Neural progenitor cell (in vitro differentiated cells): Measurements from ENCODE around the gene EFNA3.

ENCODE experiments used
- EZH2 ChIP-seq: fragments of 200-600 bp; sonication (generic); IDR thresholded peaks from 2 replicates; pipeline ENCODE4 v1.6.1; 2017; ENCODE audit warnings: antibody characterized with exemption, mild to moderate bottlenecking, moderate library complexity
- EZH2phosphoT487 ChIP-seq: fragments of 200-600 bp; sonication (generic); IDR thresholded peaks from 2 replicates; pipeline ENCODE4 v1.6.1; 2017; ENCODE audit warnings: antibody characterized with exemption
- TF ChIP-seq, protein P1 (sequence below): fragments of 200-600 bp; sonication (generic); IDR thresholded peaks from 2 replicates; pipeline ENCODE4 v1.5.1; 2017; ENCODE audit warnings: antibody characterized with exemption, mild to moderate bottlenecking

GRCh38 chr1:155068599-155068998 is 10.0 kb upstream of the EFNA3 start:
- TF ChIP-seq, protein P1, sequence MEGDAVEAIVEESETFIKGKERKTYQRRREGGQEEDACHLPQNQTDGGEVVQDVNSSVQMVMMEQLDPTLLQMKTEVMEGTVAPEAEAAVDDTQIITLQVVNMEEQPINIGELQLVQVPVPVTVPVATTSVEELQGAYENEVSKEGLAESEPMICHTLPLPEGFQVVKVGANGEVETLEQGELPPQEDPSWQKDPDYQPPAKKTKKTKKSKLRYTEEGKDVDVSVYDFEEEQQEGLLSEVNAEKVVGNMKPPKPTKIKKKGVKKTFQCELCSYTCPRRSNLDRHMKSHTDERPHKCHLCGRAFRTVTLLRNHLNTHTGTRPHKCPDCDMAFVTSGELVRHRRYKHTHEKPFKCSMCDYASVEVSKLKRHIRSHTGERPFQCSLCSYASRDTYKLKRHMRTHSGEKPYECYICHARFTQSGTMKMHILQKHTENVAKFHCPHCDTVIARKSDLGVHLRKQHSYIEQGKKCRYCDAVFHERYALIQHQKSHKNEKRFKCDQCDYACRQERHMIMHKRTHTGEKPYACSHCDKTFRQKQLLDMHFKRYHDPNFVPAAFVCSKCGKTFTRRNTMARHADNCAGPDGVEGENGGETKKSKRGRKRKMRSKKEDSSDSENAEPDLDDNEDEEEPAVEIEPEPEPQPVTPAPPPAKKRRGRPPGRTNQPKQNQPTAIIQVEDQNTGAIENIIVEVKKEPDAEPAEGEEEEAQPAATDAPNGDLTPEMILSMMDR: no peak
- no peak for TF ChIP-seq EZH2
- no peak for TF ChIP-seq EZH2phosphoT487
